HS-27A (cell line): Measurements from ENCODE around the gene CFAP46.

Source experiments
- DNase-seq: peaks from one replicate; pipeline ENCODE4 v3.0.0-alpha.2; 2012; ENCODE audit warnings: low read depth, missing footprints

CFAP46 gene

GRCh38 chr10:132942101-132943057 lies at the start of gene CFAP46:
CFAP46 (minus strand) TSS chr10:132942570; CDS start chr10:132942484, 86 bp downstream.
- no peak for DNase-seq

DNA sequence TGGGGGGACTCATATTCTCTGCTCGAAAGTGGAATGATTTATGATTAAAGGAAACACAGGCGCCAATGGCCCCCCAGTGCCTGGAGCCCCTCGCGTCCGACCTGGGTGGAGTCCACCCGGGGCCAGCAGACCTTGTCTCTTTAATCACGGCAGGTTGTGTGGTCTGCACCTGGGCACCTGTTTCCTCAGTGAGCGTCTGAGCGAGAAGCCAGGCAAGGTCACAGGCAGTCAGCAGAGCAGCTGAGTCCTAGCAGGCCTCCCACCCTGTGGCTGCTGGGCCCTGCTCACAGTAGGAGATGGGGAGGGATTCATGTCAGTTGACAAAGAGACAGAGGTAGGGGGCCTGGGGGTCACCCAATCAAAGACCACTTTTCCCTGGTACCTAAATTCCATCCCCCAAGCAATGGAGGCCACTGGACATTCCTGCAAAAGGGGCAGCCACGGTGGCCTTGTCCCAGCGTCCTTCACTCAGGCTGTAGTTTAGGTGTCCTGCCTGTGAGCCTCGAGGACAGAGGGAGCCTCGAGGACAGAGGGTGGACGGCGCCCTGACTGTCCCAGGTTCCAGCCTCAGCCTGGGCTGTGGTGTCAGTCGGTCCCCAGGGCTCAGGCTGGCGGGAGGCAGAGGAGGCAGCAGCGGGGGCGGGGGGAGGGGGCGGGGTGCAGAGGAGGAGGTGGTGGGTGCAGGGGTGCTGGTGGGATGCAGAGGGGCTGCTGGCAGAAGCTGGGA lies 49.5 kb upstream of the CFAP46 start:
- no peak for DNase-seq

DNA sequence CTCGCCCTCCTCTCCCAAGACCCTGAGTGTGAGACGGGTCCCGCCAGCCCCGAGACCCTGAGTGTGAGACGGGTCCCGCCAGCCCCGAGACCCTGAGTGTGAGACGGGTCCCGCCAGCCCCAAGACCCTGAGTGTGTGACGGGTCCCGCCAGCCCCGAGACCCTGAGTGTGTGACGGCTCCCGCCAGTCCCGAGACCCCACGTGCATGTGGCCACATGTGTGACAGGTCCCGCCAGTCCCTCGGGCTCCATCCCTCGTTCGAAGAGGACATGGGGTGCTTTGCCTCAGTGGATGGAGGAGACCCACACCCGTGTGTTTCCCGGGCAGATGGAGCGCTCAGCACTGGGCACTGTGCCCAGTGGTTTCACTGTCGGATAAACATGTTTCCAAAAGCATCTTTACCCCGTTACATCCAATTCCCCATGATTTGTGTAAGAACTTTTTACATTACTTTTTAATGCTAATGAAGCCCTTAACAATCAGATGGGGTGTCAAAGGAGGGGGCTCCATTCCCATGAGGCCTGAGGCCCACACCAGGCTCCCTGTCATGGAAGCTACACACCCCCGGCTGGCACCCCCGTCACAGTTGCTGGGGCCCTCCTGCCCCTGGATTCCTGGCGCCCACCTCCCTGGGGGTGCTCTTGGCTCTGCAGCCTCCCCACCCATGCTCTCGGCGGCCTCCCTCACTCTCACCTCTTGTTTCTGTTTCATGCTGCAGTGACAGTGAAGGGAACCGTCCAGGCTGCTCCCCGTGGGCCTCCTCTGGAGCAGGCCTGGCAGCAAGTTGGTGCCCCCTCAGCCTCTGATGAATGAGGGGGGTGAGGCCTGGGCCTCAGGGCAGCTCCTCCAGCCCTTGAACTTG lies 48.5 kb upstream of the CFAP46 start:
- DNase-seq, result no peak

- no peak for DNase-seq
Observed at GRCh38 chr10:132989476-132990415, 47.4 kb upstream of the CFAP46 start.

GRCh38 chr10:132988988-132989387 lies 46.6 kb upstream of the CFAP46 start:
- DNase-seq, result no peak

DNA sequence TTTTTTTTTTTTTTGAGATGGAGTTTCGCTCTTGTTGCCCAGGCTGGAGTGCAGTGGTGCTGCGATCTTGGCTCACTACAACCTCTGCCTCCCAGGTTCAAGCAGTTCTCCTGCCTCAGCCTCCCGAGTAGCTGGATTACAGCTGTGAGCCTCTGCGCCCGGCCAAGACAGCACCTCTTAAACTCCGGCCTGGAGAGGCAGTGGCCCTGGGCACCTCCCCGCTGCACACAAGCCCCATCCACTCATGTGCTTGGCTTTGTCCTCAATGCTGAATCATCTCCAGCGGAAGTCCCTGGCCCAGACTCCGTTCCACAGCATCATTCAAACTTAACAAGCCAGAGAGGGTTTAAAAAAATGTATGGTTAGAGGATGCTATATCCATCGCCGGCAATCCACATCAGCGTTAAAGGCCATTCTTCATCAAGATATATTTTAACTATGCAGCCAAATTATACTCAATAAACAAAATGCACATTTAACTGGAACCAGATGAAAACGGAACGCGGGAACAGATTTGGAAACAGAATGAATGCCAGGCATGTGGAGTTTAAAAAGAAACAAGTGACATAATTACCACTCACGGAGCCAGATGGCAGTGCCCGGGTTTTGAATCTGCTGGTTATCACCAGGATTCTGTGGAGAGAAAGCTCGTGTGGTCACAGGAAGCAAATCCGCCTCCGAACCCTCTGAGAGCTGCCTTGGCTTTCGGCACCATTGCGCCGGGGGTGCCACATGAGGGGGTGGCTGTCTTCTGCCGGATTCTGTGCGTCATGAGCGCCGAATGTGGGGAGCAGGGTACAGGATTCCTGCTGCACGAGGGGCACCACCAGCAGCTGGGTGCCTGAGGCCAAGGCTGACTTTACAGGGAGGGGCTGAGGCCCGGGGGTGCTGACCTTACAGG lies 45.6 kb upstream of the CFAP46 start:
- DNase-seq, result no peak

- DNase-seq, result no peak
Observed at GRCh38 chr10:132986978-132987377, 44.6 kb upstream of the CFAP46 start.

- DNase-seq, result no peak
Observed at GRCh38 chr10:132986576-132986975, 44.2 kb upstream of the CFAP46 start.

DNA sequence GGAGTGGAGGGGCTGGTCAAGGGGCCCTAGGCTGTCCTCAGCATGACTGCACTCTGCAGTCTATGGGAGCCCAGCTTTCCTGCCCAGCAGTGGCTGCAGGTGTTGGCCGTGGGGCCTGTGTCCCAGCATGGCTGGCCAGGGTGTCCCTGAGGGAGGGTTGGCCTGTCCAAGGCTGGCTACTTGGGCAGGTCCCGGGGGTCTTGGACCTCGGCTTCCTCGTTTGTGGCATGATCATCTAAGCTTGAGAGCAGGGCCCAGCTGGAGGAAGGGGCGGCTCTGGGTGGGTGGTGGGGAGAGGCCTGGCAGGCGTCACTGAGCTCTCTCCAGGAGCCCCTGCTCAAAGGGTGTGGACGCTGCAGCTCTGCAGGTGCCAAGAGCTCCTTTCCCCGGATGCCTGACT lies 43.7 kb upstream of the CFAP46 start:
- DNase-seq, result no peak

- DNase-seq, result no peak
Observed at GRCh38 chr10:132985546-132985900, 43.2 kb upstream of the CFAP46 start.

- no peak for DNase-seq
Observed at GRCh38 chr10:132984801-132985545, 42.6 kb upstream of the CFAP46 start.

DNA sequence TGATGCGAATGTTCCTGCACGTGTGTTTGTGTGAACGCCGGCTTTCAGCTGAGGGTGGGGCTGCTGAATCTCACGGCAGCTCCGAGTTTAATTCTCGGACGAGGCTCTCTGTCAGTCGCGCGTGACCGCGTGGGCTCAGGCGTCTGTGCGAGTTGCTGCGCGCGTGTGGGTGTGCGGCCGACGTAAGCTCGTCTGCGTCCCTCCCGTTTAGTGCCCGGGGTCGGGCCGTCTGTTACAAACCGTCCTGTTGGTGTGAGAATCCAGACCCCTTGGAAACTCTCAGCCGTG lies 41.6 kb upstream of the CFAP46 start:
- no peak for DNase-seq

- no peak for DNase-seq
Observed at GRCh38 chr10:132983252-132984007, 41.1 kb upstream of the CFAP46 start.

DNA sequence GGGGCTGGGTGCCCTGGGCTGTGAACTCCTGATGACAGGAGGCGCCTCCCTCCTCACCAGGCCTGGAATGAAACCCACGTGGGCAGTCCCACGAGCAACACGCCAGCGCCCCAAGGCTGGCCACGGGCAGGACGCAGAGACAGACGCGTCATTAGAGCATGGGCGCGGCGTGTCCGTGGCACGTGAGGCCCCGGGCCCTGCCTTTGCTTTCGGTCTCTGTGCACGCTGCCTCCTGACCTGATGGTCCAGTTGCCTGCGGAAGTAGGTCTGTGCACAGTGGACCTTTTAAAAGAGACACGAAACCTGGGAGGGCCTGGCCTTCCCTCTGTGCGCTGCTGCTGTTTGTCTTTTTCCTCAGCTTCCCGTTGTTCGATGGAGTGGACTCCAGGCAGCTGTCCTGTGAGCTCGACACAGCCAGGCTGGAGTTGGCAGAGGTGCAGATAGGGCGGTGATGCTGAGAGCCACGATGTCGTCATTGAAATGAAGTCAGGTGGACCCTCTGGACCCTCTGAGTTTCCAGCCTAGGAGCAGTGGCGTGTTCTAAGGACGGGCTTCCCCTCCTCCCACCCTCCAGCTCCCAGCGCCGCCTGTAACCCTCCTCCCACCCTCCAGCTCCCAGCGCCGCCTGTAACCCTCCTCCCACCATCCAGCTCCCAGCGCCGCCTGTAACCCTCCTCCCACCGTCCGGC lies 40.1 kb upstream of the CFAP46 start:
- DNase-seq, result no peak

DNA sequence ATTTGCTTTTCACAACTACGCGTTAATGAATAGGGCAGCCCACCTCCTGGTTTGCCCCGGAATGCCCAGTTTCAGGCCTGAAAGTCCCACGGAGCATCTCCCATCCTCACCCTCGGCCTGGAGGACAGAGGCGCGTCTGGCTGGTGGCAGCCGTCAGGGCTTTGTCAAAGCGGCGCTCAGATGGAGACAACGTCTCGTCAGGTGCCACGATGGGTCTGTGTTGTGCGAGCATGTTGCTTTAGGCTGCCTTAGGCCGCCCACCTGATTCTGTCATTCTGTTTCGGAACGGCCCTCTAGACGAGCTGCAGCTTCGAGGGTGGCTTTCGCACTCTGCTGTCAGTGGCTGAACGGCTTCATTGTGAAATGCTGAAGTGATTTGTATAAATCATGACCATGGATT lies 39.4 kb upstream of the CFAP46 start:
- DNase-seq, result no peak

DNA sequence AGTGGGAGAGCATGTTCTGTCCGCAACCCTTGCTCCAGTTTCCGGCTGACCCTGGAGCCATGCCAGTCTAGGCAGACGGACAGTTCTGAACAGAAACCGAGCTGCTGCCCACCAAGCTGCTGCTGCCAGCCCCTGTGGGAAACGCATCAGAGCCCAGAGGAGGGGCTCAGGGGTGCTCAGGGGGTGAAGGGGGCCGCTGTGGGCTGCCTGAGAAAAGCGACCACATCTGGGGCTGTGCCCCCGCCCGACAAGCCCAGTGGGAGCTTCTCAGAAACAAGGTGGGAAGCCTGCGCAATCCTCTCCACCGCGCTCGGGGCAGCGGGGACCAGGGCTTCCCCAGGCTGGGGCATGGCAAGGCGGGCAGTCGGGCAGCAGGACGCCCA lies 38.8 kb upstream of the CFAP46 start:
- no peak for DNase-seq

GRCh38 chr10:132980426-132981172 lies 38.2 kb upstream of the CFAP46 start:
- DNase-seq, result no peak
